Measurements from ENCODE around the gene SGCD.

The SGCD gene

DNA sequence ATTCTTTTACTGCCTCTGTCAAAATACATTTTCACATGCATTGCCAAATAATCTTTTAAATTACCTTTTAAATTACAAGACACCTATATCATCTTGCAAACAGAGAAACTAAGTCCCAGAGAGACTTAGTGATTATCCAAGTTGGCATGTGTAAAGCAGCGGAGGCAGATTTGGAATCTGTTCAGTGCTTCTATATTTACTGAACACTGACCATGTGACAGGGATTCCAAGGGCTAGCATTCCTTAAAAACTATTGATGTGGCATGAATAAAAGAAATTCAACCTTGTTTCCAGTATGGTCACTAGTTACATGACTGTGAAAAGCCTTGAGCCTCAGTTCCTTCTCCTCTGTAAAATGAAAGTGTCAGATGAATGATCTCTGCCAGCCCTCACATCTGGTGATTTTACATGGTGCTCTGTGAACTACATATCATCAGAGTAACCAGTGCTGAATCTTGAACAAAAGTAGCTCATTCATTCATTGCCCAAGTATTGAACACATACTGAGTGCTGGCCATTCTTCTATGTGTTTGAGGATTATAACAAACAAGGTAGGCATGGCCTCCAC lies 451.3 kb downstream of the SGCD start:
- DNase-seq (ENCODE audit: low read depth): no peak

DNA sequence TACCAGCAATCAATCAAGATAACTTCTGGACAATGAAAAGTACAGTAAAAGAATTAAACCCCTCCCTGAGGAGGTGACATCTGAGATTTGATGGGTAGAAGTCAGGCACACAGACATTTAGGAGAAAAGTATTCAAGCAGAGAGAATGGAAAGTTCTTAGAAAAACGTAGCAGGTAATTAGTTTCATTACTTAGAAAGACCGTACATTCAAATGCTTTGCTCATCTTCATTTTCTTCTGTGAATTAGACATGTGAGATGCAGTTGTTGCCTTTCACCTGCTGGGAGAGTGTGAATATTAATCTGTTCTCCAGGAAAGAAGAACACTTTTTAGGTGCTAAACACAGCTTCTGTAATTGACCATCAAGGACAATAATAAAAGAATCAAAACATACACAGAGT lies 451.8 kb downstream of the SGCD start:
- DNase-seq (ENCODE audit: low read depth): no peak

DNA sequence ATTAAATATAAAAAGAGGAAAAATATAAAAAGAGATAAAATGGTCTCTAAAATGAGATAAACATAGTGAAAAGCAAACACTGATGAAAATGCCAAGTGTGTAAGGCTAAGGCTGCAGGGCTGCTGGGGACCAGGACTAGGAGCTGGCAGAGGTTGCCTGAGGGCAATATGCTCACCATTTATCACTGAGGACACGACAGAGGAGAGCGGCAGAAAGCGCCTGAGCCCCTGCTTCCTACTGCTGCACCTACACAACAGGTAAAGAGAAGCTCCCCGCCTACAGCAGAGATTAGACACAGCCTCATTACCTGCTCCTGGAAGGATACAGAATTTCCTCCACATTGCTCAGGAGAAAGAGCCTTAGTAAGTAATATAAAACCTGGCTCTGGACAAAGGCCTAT lies 452.5 kb downstream of the SGCD start:
- DNase-seq (ENCODE audit: low read depth): no peak

DNA sequence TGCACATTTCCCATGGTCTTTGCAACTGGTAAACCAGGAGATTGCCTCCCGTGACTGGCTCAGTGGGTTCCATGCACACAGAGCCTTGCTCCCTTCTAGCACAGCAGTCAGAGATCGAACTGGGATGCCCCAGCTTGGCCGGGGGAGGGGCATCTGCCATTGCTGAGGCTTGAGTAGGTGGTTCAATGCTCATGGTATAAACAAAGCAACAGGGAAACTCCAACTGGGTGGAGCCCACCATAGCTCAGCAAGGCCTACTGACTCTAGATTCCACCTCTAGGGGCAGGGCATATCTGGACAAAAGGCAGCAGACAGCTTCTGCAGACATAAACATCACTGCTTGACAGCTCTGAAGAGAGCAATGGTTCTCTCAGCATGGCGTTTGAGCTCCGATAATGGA lies 456.1 kb downstream of the SGCD start:
- DNase-seq (ENCODE audit: low read depth): no peak

DNA sequence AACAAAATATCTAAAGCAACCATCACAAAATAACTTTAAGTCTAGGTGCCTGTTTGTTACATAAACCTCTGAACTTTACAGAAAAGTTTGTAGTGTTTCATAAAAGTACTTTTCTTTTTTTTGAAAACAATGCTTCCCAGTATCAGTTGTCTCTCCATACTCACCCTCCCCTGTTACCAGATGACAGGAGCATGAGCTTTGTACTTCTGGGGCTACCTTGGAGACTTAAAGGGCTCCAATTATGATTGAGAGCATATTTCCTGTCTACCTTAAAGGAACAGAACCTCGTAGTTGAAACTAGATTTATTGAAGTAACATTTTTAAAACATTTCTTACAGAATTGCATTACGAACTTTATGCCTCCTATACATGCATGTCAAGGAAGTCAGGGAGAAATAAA lies 467.7 kb downstream of the SGCD start:
- no peak for DNase-seq (ENCODE audit: low read depth)

DNA sequence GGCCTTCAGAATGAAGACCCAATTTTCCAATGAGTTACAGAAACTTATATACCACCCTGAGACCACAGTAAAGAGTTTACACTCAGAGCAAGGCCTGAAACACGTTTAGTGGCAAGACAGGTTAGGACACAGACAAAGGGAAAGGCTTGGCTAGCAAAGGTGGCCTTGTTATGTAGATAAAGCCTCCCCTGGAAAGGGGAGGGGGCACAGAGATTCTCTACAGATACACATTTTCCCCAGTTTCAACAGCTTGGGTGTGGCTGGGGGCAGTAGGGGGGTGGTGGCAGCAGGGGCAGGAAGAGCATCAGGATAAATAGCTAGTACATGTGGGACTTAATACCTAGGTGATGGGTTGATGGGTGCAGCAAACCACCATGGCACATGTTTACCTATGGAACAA lies 471.2 kb downstream of the SGCD start:
- no peak for DNase-seq (ENCODE audit: low read depth)

DNA sequence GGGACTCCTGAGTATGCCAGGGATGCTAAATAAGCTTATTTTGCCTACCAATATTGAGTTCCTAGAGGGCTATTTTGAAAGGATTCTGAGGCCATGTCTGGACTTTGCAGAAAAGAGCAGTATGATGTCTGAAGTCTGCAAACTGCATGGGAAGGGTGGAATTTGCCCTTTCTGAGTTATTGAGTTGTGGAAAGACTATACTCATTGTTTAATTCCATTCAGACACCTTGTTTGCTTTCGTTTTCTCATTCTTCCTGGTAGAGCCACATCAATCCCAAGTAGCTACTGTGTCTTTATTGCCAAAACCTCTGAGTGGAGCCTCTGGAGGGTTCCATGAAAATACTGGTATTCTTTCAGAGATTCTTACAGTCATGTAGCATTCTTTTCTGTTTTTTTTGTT lies 472.2 kb downstream of the SGCD start:
- no peak for DNase-seq (ENCODE audit: low read depth)

DNA sequence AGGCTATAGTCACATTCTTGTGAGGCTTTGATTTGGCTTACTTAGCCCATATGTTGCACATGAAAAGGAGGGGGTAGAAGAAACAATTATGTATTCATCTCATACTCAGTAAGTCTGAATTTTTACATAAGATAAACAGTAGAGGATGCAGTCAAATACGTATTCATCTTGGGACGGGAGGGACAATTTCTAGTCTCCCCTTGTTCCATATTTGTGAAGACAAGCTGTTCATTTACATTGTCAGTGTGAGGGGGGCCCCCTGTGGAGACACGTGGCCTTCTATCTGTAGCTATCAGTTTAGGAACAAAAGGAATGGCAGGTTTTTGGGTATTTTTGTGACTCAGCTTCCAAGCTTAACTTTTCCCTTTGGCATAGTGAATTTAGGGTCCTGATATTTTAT lies 474.0 kb downstream of the SGCD start:
- DNase-seq (ENCODE audit: low read depth): no peak

DNA sequence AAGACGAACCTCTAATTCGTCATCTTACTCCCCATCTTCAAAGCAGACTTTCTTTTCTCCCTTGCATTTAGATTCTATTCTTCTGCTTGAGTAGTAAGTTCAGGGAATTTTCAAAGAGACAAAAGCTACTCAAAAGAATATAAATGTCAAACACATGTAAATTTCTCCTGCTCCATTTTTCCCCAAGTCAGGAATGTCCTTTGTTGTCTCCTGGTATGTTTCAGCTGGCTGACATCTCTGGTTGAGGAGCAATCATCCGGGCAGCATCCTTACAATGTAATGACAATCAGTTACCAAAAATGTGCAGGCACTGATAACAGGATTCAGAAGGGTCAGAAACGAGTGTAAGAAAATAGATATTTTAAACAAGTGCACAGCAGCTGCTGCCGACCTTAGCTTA lies 475.5 kb downstream of the SGCD start:
- DNase-seq (ENCODE audit: low read depth): no peak

DNA sequence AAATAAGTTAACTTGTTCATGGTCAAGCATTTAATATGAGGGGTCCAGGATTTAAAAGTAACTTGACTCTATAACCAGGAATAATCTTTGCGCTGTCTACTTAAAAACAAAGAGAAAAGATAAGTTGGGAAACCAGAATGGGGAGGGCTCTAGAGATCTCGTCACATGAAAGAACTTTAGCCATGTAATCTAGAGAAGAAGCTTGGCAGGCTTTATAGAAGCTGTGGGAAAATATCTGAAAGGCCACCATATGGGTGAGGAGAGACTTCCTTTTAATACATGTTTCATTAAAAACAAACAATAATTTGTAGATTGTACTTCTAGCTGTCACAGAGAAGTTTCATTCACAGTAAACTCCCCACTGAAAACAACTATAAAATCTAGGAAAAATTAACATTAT lies 476.4 kb downstream of the SGCD start:
- no peak for DNase-seq (ENCODE audit: low read depth)

DNA sequence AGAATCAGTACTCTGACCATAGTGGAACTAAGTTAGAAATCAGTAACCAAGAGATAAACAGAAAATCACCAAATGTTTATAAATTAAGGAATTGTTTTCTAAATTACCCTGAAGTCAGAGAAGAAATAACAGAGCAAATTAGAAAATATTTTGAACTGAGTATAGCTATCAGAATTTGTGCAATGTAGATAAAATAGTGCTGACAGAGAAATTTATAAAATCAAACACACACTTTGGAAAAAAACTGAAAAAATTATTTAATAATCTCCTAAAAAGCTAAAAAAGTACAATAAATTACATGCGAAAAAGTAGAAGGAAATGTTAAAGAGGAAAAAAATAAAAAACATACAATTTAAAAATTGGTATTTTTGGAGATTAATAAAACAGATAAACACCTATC lies 486.0 kb downstream of the SGCD start:
- no peak for DNase-seq (ENCODE audit: low read depth)

DNA sequence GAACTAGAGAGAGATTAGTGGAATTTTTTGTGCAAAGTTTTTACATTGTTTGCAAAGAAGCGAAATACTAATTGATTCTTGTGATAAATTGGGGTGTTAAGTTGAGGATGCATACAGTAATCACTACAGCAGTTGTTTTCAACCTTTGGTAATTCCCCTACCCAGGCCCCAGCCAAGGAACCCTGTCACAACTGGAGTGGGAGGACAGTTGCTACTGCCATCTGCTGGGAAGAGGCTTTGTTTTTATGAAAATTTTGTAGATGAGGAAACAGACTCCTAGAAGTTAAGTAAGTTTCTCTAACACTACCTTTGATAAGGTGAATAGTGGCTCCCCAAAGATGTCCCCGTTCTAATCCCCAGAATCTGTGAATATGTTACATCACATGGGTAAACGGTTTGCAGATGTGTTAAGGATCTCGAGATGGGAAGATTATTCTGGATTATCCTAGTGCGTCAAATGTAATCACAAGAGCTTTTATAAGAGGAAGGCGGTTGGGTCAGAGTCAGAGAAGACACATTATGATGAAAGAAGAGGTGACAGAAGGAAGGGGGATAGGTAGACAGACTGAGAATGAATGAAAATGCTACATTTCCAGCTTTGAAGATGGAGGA lies 489.1 kb downstream of the SGCD start:
- peak; percentile 4 for DNase-seq (ENCODE audit: low read depth)
